ENCODE results near the gene ARHGDIA.

ARHGDIA gene

GRCh38 chr17:81885869-81886548 is 14.9 kb upstream of the ARHGDIA start:
- DNase-seq, result no peak

GRCh38 chr17:81885454-81885853 is 14.3 kb upstream of the ARHGDIA start:
- no peak for DNase-seq

GRCh38 chr17:81884968-81885367 is 13.8 kb upstream of the ARHGDIA start:
- no peak for DNase-seq

GRCh38 chr17:81884520-81884919 is 13.4 kb upstream of the ARHGDIA start:
- no peak for DNase-seq

- no peak for DNase-seq
These were observed 8.0 kb upstream of the ARHGDIA start for GRCh38 chr17:81879121-81879520.

GRCh38 chr17:81878294-81878693 is 7.2 kb upstream of the ARHGDIA start:
- no peak for DNase-seq

- DNase-seq, result no peak
These were observed 6.4 kb upstream of the ARHGDIA start for GRCh38 chr17:81877569-81877968.

- peak; percentile 90 to 97 for DNase-seq
These were observed 472 bp upstream of the ARHGDIA start for GRCh38 chr17:81871387-81872230.

- peak; percentile 34 to 53 for DNase-seq
These were observed 781 bp downstream of the ARHGDIA start for GRCh38 chr17:81870131-81870980.

GRCh38 chr17:81869221-81870130 is 1.7 kb downstream of the ARHGDIA start:
- DNase-seq, result no peak

GRCh38 chr17:81868674-81869220 is 2.4 kb downstream of the ARHGDIA start:
- DNase-seq, result no peak

GRCh38 chr17:81867991-81868673 is 3.0 kb downstream of the ARHGDIA start:
- no peak for DNase-seq

- DNase-seq, result no peak
These were observed 3.8 kb downstream of the ARHGDIA start for GRCh38 chr17:81867170-81867990.

GRCh38 chr17:81866440-81867169 is 4.5 kb downstream of the ARHGDIA start:
- DNase-seq, result no peak

GRCh38 chr17:81865733-81866439 is 5.3 kb downstream of the ARHGDIA start:
- no peak for DNase-seq

- no peak for DNase-seq
These were observed 5.8 kb downstream of the ARHGDIA start for GRCh38 chr17:81865358-81865732.

- DNase-seq, result no peak
These were observed 7.0 kb downstream of the ARHGDIA start for GRCh38 chr17:81863833-81864768.
